Renal cortical epithelial cell (primary cell): ENCODE results near the gene TXNRD1. TPM values are rescaled to one million over a fixed set of nuclear protein-coding genes. Genes with fewer than 3 reads are reported as not detected.
"Not testable (repeated sequence)": the region's sequence is repeated elsewhere in the genome, so short reads cannot be mapped to it uniquely, and the experiment has no call there.

ENCODE experiments used
- DNase-seq: peaks from one replicate; pipeline ENCODE4 v3.0.0-alpha.2; 2011; ENCODE audit warnings: low read depth
- total RNA-seq: library from RNA; depleted of rRNA; stranded (reverse); fragments of >200 nt; gene quantifications from 2 replicates; pipeline ENCODE4 v1.2.3, GENCODE V29; 2014

The TXNRD1 gene
- total RNA-seq: 151 and 438 TPM in 2 replicates

- peak; percentile 48 for DNase-seq
These were observed at the start of gene TXNRD1 for GRCh38 chr12:104215638-104216297. Gene TXNRD1 (plus strand): TSS chr12:104215779. CDS start chr12:104215803, 24 bp downstream.

DNA sequence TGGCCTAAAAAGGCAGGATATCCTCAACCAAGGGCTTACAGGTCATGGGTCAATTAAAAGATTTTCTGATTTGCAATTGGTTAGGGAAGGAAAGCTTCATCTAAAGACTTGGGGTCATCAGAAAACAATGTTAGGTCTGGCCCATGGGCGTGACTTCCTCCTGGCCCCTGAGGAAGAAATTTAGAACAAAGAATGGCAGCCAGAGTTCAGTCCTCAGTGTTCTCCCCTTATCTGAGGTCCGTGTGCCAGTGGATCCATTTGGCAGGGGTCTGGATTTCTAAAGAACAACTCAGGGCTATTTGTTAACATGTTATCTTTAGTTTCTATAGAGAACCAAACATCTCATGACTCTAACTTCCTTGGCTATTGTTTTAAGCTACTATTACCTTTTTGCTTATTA lies 49.8 kb upstream of the TXNRD1 start:
- DNase-seq: no peak

DNA sequence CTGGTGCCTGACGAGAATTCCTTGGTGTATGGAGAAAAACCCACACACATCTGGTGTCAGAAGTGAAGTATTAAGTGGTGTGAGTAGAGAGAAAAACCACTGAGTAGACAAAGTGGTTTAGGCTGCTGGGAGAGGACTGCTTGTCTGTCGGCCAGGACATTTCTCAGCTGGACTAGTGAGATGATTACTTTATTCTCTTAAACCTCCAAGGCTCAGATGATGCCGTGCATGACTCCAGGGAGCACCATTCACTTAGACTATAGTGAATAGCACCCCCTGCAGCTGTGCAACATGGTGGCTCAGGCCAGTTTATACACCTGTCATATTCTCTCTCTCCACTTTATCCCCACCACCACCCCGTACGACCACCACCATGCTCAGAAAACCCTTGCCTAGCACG lies 49.1 kb upstream of the TXNRD1 start:
- no peak for DNase-seq

GRCh38 chr12:104167519-104168458 lies 47.8 kb upstream of the TXNRD1 start:
- DNase-seq: no peak

- DNase-seq: no peak
These were observed 47.0 kb upstream of the TXNRD1 start for GRCh38 chr12:104168596-104168995.

- no peak for DNase-seq
These were observed 43.6 kb upstream of the TXNRD1 start for GRCh38 chr12:104171785-104172569.

GRCh38 chr12:104172570-104172947 lies 43.0 kb upstream of the TXNRD1 start:
- no peak for DNase-seq

- DNase-seq: not testable (repeated sequence)
These were observed 41.8 kb upstream of the TXNRD1 start for GRCh38 chr12:104173804-104174203.

GRCh38 chr12:104175726-104176247 lies 39.8 kb upstream of the TXNRD1 start:
- no peak for DNase-seq

- no peak for DNase-seq
These were observed 38.3 kb upstream of the TXNRD1 start for GRCh38 chr12:104177336-104177662.

DNA sequence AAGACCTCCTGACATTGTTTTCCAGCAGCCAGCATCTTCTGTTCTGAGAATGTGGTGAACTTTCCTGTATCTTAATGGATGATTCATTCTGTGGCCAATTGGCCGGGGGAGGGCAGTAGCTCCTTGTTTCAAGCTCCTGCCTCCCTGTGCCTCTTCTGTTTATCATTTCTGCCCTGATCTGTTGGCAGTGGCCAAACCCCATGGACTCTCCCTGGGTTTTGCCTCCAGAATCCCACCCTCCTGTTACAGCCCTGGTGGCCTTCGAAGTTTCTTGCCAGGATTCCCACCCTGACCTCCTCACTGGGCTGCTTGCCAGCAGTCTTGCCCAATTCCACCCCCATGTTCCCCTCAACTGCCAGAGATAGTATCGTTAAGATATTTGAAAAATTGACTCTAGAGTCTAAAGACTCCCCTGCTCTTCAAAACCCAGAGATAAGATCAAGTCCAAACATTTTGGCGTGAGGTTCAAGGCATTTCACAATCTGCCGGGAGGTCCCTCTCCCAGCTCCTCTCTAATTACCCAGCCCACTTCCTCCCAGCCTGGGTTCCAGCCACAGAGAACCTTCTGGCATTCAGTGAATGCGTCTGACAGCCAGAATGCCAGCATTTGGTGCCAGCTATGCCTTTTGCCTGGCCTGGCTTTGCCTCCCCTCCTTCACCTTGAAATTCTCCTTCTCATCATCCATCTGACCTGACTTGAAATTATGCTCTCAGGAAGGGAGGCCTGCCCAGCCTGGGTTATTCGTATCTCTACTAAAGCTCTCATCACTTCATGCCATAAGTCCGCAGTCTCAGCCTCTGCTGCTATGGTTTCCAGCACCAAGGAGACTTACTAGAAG lies 37.7 kb upstream of the TXNRD1 start:
- peak; percentile 98 for DNase-seq

GRCh38 chr12:104180374-104180773 lies 35.2 kb upstream of the TXNRD1 start:
- DNase-seq: no peak

DNA sequence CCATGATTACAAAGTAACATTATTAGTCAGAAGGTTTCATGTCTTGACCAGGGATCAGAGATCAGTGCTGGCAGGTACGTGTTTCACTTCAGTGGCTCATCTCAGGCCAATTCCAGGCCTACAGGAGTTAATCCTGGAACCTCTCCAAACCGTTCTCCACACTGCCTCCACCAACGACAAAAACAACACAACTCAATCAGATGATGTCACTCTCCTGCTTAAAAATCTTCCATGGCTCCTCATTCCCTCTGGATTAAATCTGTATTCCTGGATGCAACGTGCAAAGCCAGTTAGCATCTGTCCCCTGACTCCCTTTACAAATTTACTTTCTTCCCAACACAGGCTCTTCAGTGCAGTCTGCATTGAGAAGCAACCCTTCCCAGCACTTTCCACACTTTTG lies 34.3 kb upstream of the TXNRD1 start:
- peak; percentile 91 for DNase-seq

DNA sequence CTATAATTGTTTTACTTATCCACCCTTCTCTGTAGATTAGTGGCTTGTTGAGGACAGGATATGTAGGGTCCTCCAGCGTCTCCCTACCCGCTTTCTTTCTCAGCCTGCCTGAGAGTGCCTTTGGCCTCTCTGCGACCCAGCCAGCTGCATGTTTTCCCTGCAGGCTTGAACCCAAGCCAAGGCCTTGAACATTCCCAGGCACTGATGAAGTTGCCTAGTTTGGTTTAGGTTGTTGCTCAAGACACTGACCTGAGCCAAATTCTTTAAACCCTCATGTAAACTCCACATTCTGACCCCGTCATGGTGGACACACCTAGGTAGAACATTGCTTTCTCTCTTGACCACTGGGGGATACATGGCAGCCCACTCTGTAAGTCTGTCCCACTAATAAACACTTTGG lies 33.4 kb upstream of the TXNRD1 start:
- peak; percentile 73 for DNase-seq

DNA sequence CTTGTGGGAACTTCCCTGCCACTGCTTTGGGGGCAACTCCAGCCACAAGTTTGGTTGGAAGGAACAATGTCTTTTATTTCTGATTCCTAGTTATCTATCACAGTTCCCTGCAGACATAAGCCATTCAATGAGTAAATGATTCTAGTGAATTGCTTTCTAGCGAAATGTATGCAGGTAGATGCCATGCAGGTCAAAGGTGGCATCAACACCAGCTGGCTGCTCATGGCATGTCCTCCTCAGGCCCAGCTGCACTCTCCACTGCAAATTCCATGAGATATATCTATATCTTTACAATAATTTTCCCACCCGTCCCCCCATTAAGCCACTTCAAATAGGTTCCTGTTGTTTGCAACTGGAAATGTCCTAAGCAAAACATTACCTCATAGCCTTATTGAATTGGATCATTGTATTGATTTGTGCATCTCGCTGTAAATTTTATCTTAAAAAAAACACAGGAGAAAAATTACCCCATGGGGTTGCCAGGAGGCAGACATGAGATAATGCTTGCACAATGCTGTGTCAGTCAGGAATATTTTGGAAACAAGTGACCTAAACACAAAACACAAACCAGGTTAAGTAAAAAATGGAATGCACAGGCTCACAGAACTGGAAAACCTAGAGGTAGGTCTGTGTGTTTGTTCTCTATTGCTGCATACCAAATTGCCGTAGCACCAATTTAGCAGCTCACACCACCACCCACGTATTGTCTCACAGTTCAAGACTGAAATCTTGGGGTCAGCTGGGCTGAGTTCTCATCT lies 32.8 kb upstream of the TXNRD1 start:
- no peak for DNase-seq

DNA sequence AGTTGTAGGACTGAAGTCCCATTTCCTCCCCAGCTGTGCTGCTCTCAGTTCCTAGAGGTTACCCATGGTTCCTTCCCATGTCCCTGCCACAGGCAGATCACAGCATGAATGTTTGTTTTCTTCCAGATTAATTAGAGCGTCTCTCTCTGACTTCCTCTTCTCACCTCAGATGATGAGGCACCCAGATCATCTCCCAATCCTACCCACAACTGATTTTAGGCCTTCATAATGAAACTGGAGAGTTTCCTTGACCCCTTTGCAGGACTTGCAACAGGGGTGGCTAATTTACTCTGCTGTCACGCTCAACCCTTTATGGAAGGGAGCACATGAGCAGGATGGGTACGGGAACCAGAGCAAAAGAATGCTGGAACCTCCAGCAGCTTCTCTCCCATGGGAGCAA lies 32.1 kb upstream of the TXNRD1 start:
- DNase-seq: no peak

- DNase-seq: no peak
These were observed 28.0 kb upstream of the TXNRD1 start for GRCh38 chr12:104187446-104188155.

GRCh38 chr12:104188534-104188933 lies 27.0 kb upstream of the TXNRD1 start:
- DNase-seq: no peak

GRCh38 chr12:104189915-104190555 lies 25.5 kb upstream of the TXNRD1 start:
- no peak for DNase-seq
